H9 (cell line): ENCODE data around the gene UBE2E3. TPM values are rescaled to one million over a fixed set of nuclear protein-coding genes. Genes with fewer than 3 reads are reported as not detected.

Experiments used
- DNase-seq: peaks from one replicate; pipeline ENCODE4 v3.0.0-alpha.2; 2017
- H2AFZ ChIP-seq: one replicate; pipeline ENCODE4 v1.6.1; 2013; ENCODE audit warnings: mild to moderate bottlenecking, low read length, control low read depth, moderate library complexity
- H2AK5ac ChIP-seq: 2 replicates; pipeline ENCODE4 v1.6.1; 2013; ENCODE audit warnings: low read length, control low read depth, mixed read lengths; ENCODE audit not compliant: insufficient read length
- H2BK120ac ChIP-seq: one replicate; pipeline ENCODE4 v1.6.1; 2013; ENCODE audit warnings: low read depth, mild to moderate bottlenecking, low read length, control low read depth, inconsistent platforms; ENCODE audit not compliant: poor library complexity, severe bottlenecking
- H2BK12ac ChIP-seq: 2 replicates; pipeline ENCODE4 v1.6.1; 2013; ENCODE audit warnings: low read length, control low read depth, mixed read lengths, low read depth; ENCODE audit not compliant: insufficient read length
- H2BK15ac ChIP-seq: 2 replicates; pipeline ENCODE4 v1.6.1; 2013; ENCODE audit warnings: low read depth, low read length, control low read depth
- H2BK20ac ChIP-seq: one replicate; pipeline ENCODE4 v1.6.1; 2013; ENCODE audit warnings: low read depth, mild to moderate bottlenecking, low read length, control low read depth, inconsistent platforms; ENCODE audit not compliant: poor library complexity, severe bottlenecking
- H2BK5ac ChIP-seq: 2 replicates; pipeline ENCODE4 v1.6.1; 2013; ENCODE audit warnings: low read length, control low read depth, mixed read lengths; ENCODE audit not compliant: insufficient read length
- H3K14ac ChIP-seq: 2 replicates; pipeline ENCODE4 v1.6.1; 2013; ENCODE audit warnings: low read length, control low read depth; ENCODE audit not compliant: insufficient read depth
- H3K18ac ChIP-seq: 2 replicates; pipeline ENCODE4 v1.6.1; 2013; ENCODE audit warnings: low read depth, mild to moderate bottlenecking, mixed read lengths, low read length, control low read depth; ENCODE audit not compliant: insufficient read length
- H3K23ac ChIP-seq: 2 replicates; pipeline ENCODE4 v1.6.1; 2013; ENCODE audit warnings: low read length, control low read depth, mixed read lengths, low read depth; ENCODE audit not compliant: insufficient read length
- H3K23me2 ChIP-seq: 2 replicates; pipeline ENCODE4 v1.6.1; 2013; ENCODE audit warnings: low read depth, mild to moderate bottlenecking, mixed read lengths, low read length, control low read depth; ENCODE audit not compliant: insufficient read length, poor library complexity, severe bottlenecking
- H3K27ac ChIP-seq: 2 replicates; pipeline ENCODE4 v1.5.1; 2013; ENCODE audit warnings: low read length, control low read depth, mixed read lengths, low read depth; ENCODE audit not compliant: insufficient read length
- H3K27me3 ChIP-seq: 2 replicates; pipeline ENCODE4 v1.6.1; 2013; ENCODE audit warnings: low read length, control low read depth, inconsistent platforms; ENCODE audit not compliant: insufficient read depth
- H3K4ac ChIP-seq: 2 replicates; pipeline ENCODE4 v1.6.1; 2013; ENCODE audit warnings: low read depth, mild to moderate bottlenecking, control low read depth, inconsistent platforms, low read length, moderate library complexity
- H3K4me1 ChIP-seq: 2 replicates; pipeline ENCODE4 v1.6.1; 2013; ENCODE audit warnings: low read length, control low read depth, inconsistent platforms; ENCODE audit not compliant: insufficient read depth
- H3K4me2 ChIP-seq: 2 replicates; pipeline ENCODE4 v1.6.1; 2013; ENCODE audit warnings: low read length, control low read depth, mixed read lengths; ENCODE audit not compliant: insufficient read length, insufficient read depth
- H3K56ac ChIP-seq: 2 replicates; pipeline ENCODE4 v1.6.1; 2013; ENCODE audit warnings: low read depth, mild to moderate bottlenecking, mixed read lengths, low read length, control low read depth; ENCODE audit not compliant: insufficient read length
- H3K79me1 ChIP-seq: 2 replicates; pipeline ENCODE4 v1.6.1; 2013; ENCODE audit warnings: low read depth, mild to moderate bottlenecking, moderate library complexity, low read length, control low read depth, inconsistent platforms; ENCODE audit not compliant: insufficient read depth, poor library complexity, severe bottlenecking
- H3K79me2 ChIP-seq: 2 replicates; pipeline ENCODE4 v1.6.1; 2013; ENCODE audit warnings: low read length, control low read depth, inconsistent platforms; ENCODE audit not compliant: insufficient read depth
- H3K9ac ChIP-seq: 2 replicates; pipeline ENCODE4 v1.6.1; 2013; ENCODE audit warnings: low read length, control low read depth, mixed read lengths; ENCODE audit not compliant: insufficient read length; ENCODE audit errors: extremely low read depth
- H3K9me3 ChIP-seq: one replicate; pipeline ENCODE4 v1.6.1; 2013; ENCODE audit warnings: low read depth, low read length, inconsistent platforms; ENCODE audit not compliant: control insufficient read depth
- H3T11ph ChIP-seq: one replicate; pipeline ENCODE4 v1.6.1; 2013; ENCODE audit warnings: mild to moderate bottlenecking, low read length, control low read depth, inconsistent platforms
- H4K20me1 ChIP-seq: one replicate; pipeline ENCODE4 v1.6.1; 2013; ENCODE audit not compliant: control insufficient read depth, insufficient read length, insufficient read depth
- H4K5ac ChIP-seq: 2 replicates; pipeline ENCODE4 v1.6.1; 2013; ENCODE audit warnings: low read depth, mild to moderate bottlenecking, mixed read lengths, low read length, control low read depth; ENCODE audit not compliant: insufficient read length
- H4K8ac ChIP-seq: replicated peaks from 2 replicates; pipeline ENCODE4 v1.6.1; 2013; ENCODE audit warnings: low read length, control low read depth, mixed read lengths, low read depth; ENCODE audit not compliant: insufficient read length
- H4K91ac ChIP-seq: 2 replicates; pipeline ENCODE4 v1.6.1; 2013; ENCODE audit warnings: low read depth, mild to moderate bottlenecking, moderate library complexity, mixed read lengths, low read length, control low read depth; ENCODE audit not compliant: insufficient read length
- H3K27ac Mint-ChIP-seq, 3 experiments: 2 replicates in 2 of 3; 3 replicates in 1 of 3; pipeline ENCODE4 v1.8.0; 2020 to 2021; ENCODE audit warnings: mixed read lengths in 3 of 3, mild to moderate bottlenecking in 1 of 3, moderate library complexity in 1 of 3
- H3K27me3 Mint-ChIP-seq: 2 replicates; pipeline ENCODE4 v1.8.0; 2021; ENCODE audit warnings: low read depth, mild to moderate bottlenecking, moderate library complexity, mixed read lengths
- H3K36me3 Mint-ChIP-seq, 3 experiments: 2 replicates in 2 of 3; 3 replicates in 1 of 3; pipeline ENCODE4 v1.8.0; 2020 to 2021; ENCODE audit warnings: low read depth in 3 of 3, mixed read lengths in 3 of 3; ENCODE audit not compliant: insufficient read depth in 1 of 3
- H3K4me1 Mint-ChIP-seq, 2 experiments: 2 replicates each; pipeline ENCODE4 v1.8.0; 2020; ENCODE audit warnings: mixed read lengths in 2 of 2
- H3K4me3 Mint-ChIP-seq, 2 experiments: 2 replicates in 1 of 2; 3 replicates in 1 of 2; pipeline ENCODE4 v1.8.0; 2020 to 2021; ENCODE audit warnings: mild to moderate bottlenecking in 2 of 2, mixed read lengths in 2 of 2, moderate library complexity in 1 of 2
- H3K9me3 Mint-ChIP-seq, 2 experiments: 2 replicates in 1 of 2; 3 replicates in 1 of 2; pipeline ENCODE4 v1.8.0; 2020; ENCODE audit warnings: mild to moderate bottlenecking in 2 of 2, mixed read lengths in 2 of 2, moderate library complexity in 1 of 2
- CTCF ChIP-seq: fragments of 200-600 bp; sonication (generic); conservative IDR thresholded peaks from 3 replicates; pipeline ENCODE4 v1.8.0; 2021; ENCODE audit warnings: antibody characterized with exemption, mild to moderate bottlenecking
- WGBS: extraction: QIAGEN DNeasy Blood & Tissue Kit; methylation state at CpG from one replicate; pipeline ENCODE4 v1.1.7; 2013; ENCODE audit warnings: missing lambda C conversion rate, low lambda C conversion rate, mixed read lengths; ENCODE audit not compliant: insufficient read length; ENCODE audit errors: extremely low coverage; 5-methylcytosine and 5-hydroxymethylcytosine counted together
- total RNA-seq: library from RNA; stranded (reverse); gene quantifications from 2 replicates; pipeline ENCODE4 v1.2.1, GENCODE V29; 2021

UBE2E3 gene
- total RNA-seq, 1 experiment from 2014 or later, result 89.1 TPM

- Mint-ChIP-seq H3K4me1 (no peaks in the 10 kb centered on the region), H3K27me3 (no peaks in the 10 kb centered on the region), H3K27ac (no peak overlapping the region), H3K4me3 (no peak overlapping the region), H3K9me3 (no peaks in the 10 kb centered on the region), H3K36me3 (no peaks in the 10 kb centered on the region)
- no peaks in the 10 kb centered on the region for H4K20me1 ChIP-seq
- no peak overlapping the region for H2BK20ac ChIP-seq
- H2AK5ac ChIP-seq, result no peak overlapping the region
- H3K18ac ChIP-seq, result no peak overlapping the region
- H3K9me3 ChIP-seq, result no peaks in the 10 kb centered on the region
- no peak overlapping the region for H2BK15ac ChIP-seq
- H4K5ac ChIP-seq, result no peak overlapping the region
- no peak overlapping the region for H3K56ac ChIP-seq
- no peak for TF ChIP-seq CTCF
- DNase-seq, result no peak
- no peak overlapping the region for H2BK120ac ChIP-seq
- WGBS, result no CpG with 5 or more reads among the region's 3 CpGs
- no peaks in the 10 kb centered on the region for H3K4me1 ChIP-seq
- no peaks in the 10 kb centered on the region for H3K79me2 ChIP-seq
- no peak overlapping the region for H3K4ac ChIP-seq
- no peak overlapping the region for H2AFZ ChIP-seq
- H3K9ac ChIP-seq, result no peak overlapping the region
- no peak overlapping the region for H3T11ph ChIP-seq
- no peak overlapping the region for H3K14ac ChIP-seq
- no peak overlapping the region for H3K27ac ChIP-seq
- H2BK12ac ChIP-seq, result no peak overlapping the region
- no peak overlapping the region for H3K23ac ChIP-seq
- no peaks in the 10 kb centered on the region for H3K23me2 ChIP-seq
- no peaks in the 10 kb centered on the region for H3K79me1 ChIP-seq
- H3K27me3 ChIP-seq, result no peaks in the 10 kb centered on the region
- H4K8ac ChIP-seq, result no peak overlapping the region
- H3K4me2 ChIP-seq, result no peak overlapping the region
- no peak overlapping the region for H4K91ac ChIP-seq
- H2BK5ac ChIP-seq, result no peak overlapping the region
Measured at GRCh38 chr2:180970016-180970415, 10.4 kb upstream of the UBE2E3 start.
